WTC11 (cell line): Measurements from ENCODE around the gene SMYD3.

Source experiments
- NFE2L1 ChIP-seq: sonication (generic); formaldehyde crosslinking; IDR thresholded peaks from 2 replicates; pipeline ENCODE4 v1.8.1; 2023; ENCODE audit warnings: missing genetic modification reagents
- NFYB ChIP-seq: sonication (generic); formaldehyde crosslinking; conservative IDR thresholded peaks from 2 replicates; pipeline ENCODE4 v1.8.0; 2022; ENCODE audit warnings: low read depth, missing genetic modification reagents
- TF ChIP-seq, protein P1 (sequence below): sonication (generic); formaldehyde crosslinking; IDR thresholded peaks from 2 replicates; pipeline ENCODE4 v1.8.1; 2022; ENCODE audit warnings: low read depth, missing genetic modification reagents, borderline replicate concordance
- TF ChIP-seq, protein P2 (sequence below): fragments of 200-600 bp; IDR thresholded peaks from 2 replicates; pipeline ENCODE4 v1.8.0; 2022; ENCODE audit warnings: antibody characterized with exemption
- TF ChIP-seq, protein P3 (sequence below): sonication (generic); formaldehyde crosslinking; IDR thresholded peaks from 2 replicates; pipeline ENCODE4 v1.8.1; 2022; ENCODE audit warnings: missing genetic modification reagents, borderline replicate concordance

DNA sequence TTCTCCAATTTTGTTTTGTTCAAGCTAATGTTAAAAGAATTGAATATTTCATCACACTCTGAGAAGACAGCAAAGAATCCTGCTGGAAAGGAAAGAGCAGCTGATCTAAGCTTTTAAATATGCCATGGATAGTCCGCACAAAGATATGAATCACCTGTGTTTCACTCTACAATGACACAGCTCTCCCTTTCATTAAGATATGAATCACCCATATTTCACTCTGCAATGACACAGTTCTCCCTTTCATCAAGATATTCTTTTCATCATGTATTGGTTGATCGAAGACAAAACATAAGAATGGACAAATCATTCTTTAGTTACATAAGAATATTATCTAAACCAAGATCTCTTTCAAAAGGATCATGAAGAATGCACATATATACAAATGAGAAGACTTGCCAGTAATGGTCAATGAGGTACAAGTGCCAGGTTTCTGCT lies 367.3 kb downstream of the SMYD3 start:
- TF ChIP-seq, protein P1, sequence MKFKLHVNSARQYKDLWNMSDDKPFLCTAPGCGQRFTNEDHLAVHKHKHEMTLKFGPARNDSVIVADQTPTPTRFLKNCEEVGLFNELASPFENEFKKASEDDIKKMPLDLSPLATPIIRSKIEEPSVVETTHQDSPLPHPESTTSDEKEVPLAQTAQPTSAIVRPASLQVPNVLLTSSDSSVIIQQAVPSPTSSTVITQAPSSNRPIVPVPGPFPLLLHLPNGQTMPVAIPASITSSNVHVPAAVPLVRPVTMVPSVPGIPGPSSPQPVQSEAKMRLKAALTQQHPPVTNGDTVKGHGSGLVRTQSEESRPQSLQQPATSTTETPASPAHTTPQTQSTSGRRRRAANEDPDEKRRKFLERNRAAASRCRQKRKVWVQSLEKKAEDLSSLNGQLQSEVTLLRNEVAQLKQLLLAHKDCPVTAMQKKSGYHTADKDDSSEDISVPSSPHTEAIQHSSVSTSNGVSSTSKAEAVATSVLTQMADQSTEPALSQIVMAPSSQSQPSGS = no peak
- TF ChIP-seq, protein P2, sequence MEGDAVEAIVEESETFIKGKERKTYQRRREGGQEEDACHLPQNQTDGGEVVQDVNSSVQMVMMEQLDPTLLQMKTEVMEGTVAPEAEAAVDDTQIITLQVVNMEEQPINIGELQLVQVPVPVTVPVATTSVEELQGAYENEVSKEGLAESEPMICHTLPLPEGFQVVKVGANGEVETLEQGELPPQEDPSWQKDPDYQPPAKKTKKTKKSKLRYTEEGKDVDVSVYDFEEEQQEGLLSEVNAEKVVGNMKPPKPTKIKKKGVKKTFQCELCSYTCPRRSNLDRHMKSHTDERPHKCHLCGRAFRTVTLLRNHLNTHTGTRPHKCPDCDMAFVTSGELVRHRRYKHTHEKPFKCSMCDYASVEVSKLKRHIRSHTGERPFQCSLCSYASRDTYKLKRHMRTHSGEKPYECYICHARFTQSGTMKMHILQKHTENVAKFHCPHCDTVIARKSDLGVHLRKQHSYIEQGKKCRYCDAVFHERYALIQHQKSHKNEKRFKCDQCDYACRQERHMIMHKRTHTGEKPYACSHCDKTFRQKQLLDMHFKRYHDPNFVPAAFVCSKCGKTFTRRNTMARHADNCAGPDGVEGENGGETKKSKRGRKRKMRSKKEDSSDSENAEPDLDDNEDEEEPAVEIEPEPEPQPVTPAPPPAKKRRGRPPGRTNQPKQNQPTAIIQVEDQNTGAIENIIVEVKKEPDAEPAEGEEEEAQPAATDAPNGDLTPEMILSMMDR = no peak
- TF ChIP-seq NFYB (CRISPR knock-in tag) (no peak), NFE2L1 (CRISPR knock-in tag) (no peak)
- TF ChIP-seq, protein P3, sequence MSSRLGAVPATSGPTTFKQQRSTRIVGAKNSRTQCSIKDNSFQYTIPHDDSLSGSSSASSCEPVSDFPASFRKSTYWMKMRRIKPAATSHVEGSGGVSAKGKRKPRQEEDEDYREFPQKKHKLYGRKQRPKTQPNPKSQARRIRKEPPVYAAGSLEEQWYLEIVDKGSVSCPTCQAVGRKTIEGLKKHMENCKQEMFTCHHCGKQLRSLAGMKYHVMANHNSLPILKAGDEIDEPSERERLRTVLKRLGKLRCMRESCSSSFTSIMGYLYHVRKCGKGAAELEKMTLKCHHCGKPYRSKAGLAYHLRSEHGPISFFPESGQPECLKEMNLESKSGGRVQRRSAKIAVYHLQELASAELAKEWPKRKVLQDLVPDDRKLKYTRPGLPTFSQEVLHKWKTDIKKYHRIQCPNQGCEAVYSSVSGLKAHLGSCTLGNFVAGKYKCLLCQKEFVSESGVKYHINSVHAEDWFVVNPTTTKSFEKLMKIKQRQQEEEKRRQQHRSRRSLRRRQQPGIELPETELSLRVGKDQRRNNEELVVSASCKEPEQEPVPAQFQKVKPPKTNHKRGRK (CRISPR knock-in tag) = no peak
